OCI-LY3 (cell line): ENCODE results near the gene MYO1E.
"Not testable (repeated sequence)": the region's sequence is repeated elsewhere in the genome, so short reads cannot be mapped to it uniquely, and the experiment has no call there.

Source experiments
- H2AFZ ChIP-seq: fragments of 200-600, 300-600 bp; shearing (Covaris generic); 2 replicates; pipeline ENCODE4 v1.6.0; 2014; ENCODE audit warnings: antibody characterized with exemption, low read depth, low read length
- H3K27ac ChIP-seq: fragments of 200-600, 300-600 bp; sonication (generic); 2 replicates; pipeline ENCODE4 v1.5.1; 2014; ENCODE audit warnings: mild to moderate bottlenecking, low read length, moderate library complexity, mixed read lengths
- H3K27me3 ChIP-seq: fragments of 200-600, 300-600 bp; sonication (generic); 2 replicates; pipeline ENCODE4 v1.6.1; 2014; ENCODE audit warnings: low read depth, low read length, mixed read lengths
- H3K36me3 ChIP-seq: fragments of 200-600, 300-600 bp; sonication (generic); replicated peaks from 2 replicates; pipeline ENCODE3; 2014; ENCODE audit warnings: low read depth, low read length, mixed read lengths
- H3K4me1 ChIP-seq: fragments of 300-600, 200-600 bp; sonication (generic); 2 replicates; pipeline ENCODE4 v1.6.1; 2014; ENCODE audit warnings: low read length, mixed read lengths
- H3K4me2 ChIP-seq: fragments of 200-600, 300-600 bp; sonication (generic); 2 replicates; pipeline ENCODE4 v1.6.1; 2014; ENCODE audit warnings: low read length, mixed read lengths
- H3K4me3 ChIP-seq: fragments of 300-600, 200-600 bp; sonication (generic); 2 replicates; pipeline ENCODE4 v1.5.1; 2014; ENCODE audit warnings: antibody characterized with exemption, mild to moderate bottlenecking, low read length, moderate library complexity
- H3K79me2 ChIP-seq: fragments of 300-600, 200-600 bp; shearing (Covaris generic); 2 replicates; pipeline ENCODE4 v1.6.1; 2014; ENCODE audit warnings: mild to moderate bottlenecking, low read length, mixed read lengths
- H3K9ac ChIP-seq: fragments of 300-600, 200-600 bp; shearing (Covaris generic); 2 replicates; pipeline ENCODE4 v1.6.0; 2014; ENCODE audit warnings: mild to moderate bottlenecking, low read length, moderate library complexity
- H3K9me3 ChIP-seq: fragments of 200-600, 300-600 bp; shearing (Covaris generic); 2 replicates; pipeline ENCODE4 v1.6.1; 2014; ENCODE audit warnings: low read length, mixed read lengths; ENCODE audit not compliant: insufficient read depth
- H4K20me1 ChIP-seq: fragments of 200-600, 300-600 bp; sonication (generic); 2 replicates; pipeline ENCODE4 v1.6.1; 2016; ENCODE audit warnings: low read length, mixed read lengths; ENCODE audit not compliant: insufficient read depth
- CTCF ChIP-seq: fragments of 200-600, 300-600 bp; sonication (generic); IDR thresholded peaks from 2 replicates; pipeline ENCODE4 v1.5.1; 2014; ENCODE audit warnings: antibody characterized with exemption, low read length, low read depth
- EZH2phosphoT487 ChIP-seq: fragments of 200-600 bp; shearing (Covaris generic); IDR thresholded peaks from 2 replicates; pipeline ENCODE4 v1.6.1; 2018; ENCODE audit warnings: antibody characterized with exemption, mixed run types, low read depth

Gene MYO1E

GRCh38 chr15:59396211-59396610 lies 23.5 kb upstream of the MYO1E start:
- H3K27me3 ChIP-seq, result peaks cover 20% of the 10 kb centered on the region
- no peaks in the 10 kb centered on the region for H3K9me3 ChIP-seq
- H3K4me2 ChIP-seq, result no peak overlapping the region
- no peaks in the 10 kb centered on the region for H3K36me3 ChIP-seq
- H3K4me3 ChIP-seq, result no peak overlapping the region
- H3K4me1 ChIP-seq, result peaks cover 31% of the 10 kb centered on the region
- no peak overlapping the region for H2AFZ ChIP-seq
- H3K9ac ChIP-seq, result no peak overlapping the region
- H3K79me2 ChIP-seq, result no peaks in the 10 kb centered on the region
- TF ChIP-seq CTCF, result no peak
- TF ChIP-seq EZH2phosphoT487, result no peak
- H4K20me1 ChIP-seq, result no peaks in the 10 kb centered on the region
- H3K27ac ChIP-seq, result no peak overlapping the region

- Histone ChIP-seq H2AFZ (no peak overlapping the region), H3K9me3 (no peaks in the 10 kb centered on the region), H3K9ac (no peak overlapping the region), H3K27ac (no peak overlapping the region), H3K4me1 (peaks cover 13% of the 10 kb centered on the region), H3K4me3 (no peak overlapping the region), H3K36me3 (no peaks in the 10 kb centered on the region), H3K27me3 (peaks cover 20% of the 10 kb centered on the region), H4K20me1 (no peaks in the 10 kb centered on the region), H3K79me2 (no peaks in the 10 kb centered on the region), H3K4me2 (no peak overlapping the region)
- TF ChIP-seq CTCF (no peak), EZH2phosphoT487 (no peak)
Measured at GRCh38 chr15:59394166-59394661, 21.5 kb upstream of the MYO1E start.

- H3K27ac ChIP-seq, result no peak overlapping the region
- no peak overlapping the region for H3K4me3 ChIP-seq
- no peaks in the 10 kb centered on the region for H3K36me3 ChIP-seq
- no peak overlapping the region for H3K4me2 ChIP-seq
- peaks cover 11% of the 10 kb centered on the region for H3K27me3 ChIP-seq
- H3K79me2 ChIP-seq, result no peaks in the 10 kb centered on the region
- TF ChIP-seq EZH2phosphoT487 (no peak), CTCF (no peak)
- peaks cover 9% of the 10 kb centered on the region for H3K4me1 ChIP-seq
- no peak overlapping the region for H2AFZ ChIP-seq
- H3K9me3 ChIP-seq, result no peaks in the 10 kb centered on the region
- no peak overlapping the region for H3K9ac ChIP-seq
- no peaks in the 10 kb centered on the region for H4K20me1 ChIP-seq
Measured at GRCh38 chr15:59392299-59392698, 19.6 kb upstream of the MYO1E start.

GRCh38 chr15:59388670-59389069 lies 16.0 kb upstream of the MYO1E start:
- Histone ChIP-seq H3K36me3 (no peaks in the 10 kb centered on the region), H3K9ac (no peak overlapping the region), H3K4me2 (peak overlapping the region; percentile 42), H3K79me2 (no peaks in the 10 kb centered on the region), H3K9me3 (no peaks in the 10 kb centered on the region), H3K4me1 (peaks cover 9% of the 10 kb centered on the region), H4K20me1 (no peaks in the 10 kb centered on the region), H3K27ac (no peak overlapping the region), H3K4me3 (no peak overlapping the region), H2AFZ (no peak overlapping the region), H3K27me3 (no peaks in the 10 kb centered on the region)
- TF ChIP-seq CTCF, result no peak
- TF ChIP-seq EZH2phosphoT487, result no peak

- H3K36me3 ChIP-seq, H3K4me3 ChIP-seq, H3K9me3 ChIP-seq, H3K4me2 ChIP-seq, H2AFZ ChIP-seq, H3K79me2 ChIP-seq, H3K27ac ChIP-seq, H4K20me1 ChIP-seq, H3K9ac ChIP-seq, H3K4me1 ChIP-seq, H3K27me3 ChIP-seq: not testable (repeated sequence)
Measured at GRCh38 chr15:59387196-59387878, 14.7 kb upstream of the MYO1E start.
